GM12891 (cell line): ENCODE measurements around the gene RSPO4.

Source experiments
- DNase-seq: peaks from one replicate; pipeline ENCODE4 v3.0.0; 2011; ENCODE audit warnings: low spot score; ENCODE audit not compliant: insufficient read length
- FAIRE-seq: peaks from 2 replicates; lab custom pipeline; 2011; peaks lifted over from hg19 to GRCh38; lab: Jason Lieb, UNC
- PAX5 ChIP-seq: IDR thresholded peaks from 2 replicates; pipeline ENCODE4 v1.6.1; 2011; ENCODE audit warnings: low read length, moderate library complexity, mild to moderate bottlenecking; ENCODE audit not compliant: insufficient read depth, severe bottlenecking
- POLR2A ChIP-seq: IDR thresholded peaks from 2 replicates; pipeline ENCODE4 v1.6.1; 2011; ENCODE audit warnings: low read depth, low read length, control low read depth
- POLR2AphosphoS5 ChIP-seq: IDR thresholded peaks from 2 replicates; pipeline ENCODE4 v1.6.1; 2011; ENCODE audit warnings: low read depth, low read length, control low read depth
- POU2F2 ChIP-seq: IDR thresholded peaks from 2 replicates; pipeline ENCODE4 v1.6.1; 2011; ENCODE audit warnings: low read depth, mild to moderate bottlenecking, control low read depth, low read length, moderate library complexity
- SPI1 ChIP-seq: IDR thresholded peaks from 2 replicates; pipeline ENCODE4 v1.6.1; 2011; ENCODE audit warnings: low read depth, low read length, control low read depth
- TAF1 ChIP-seq: IDR thresholded peaks from 2 replicates; pipeline ENCODE4 v1.6.1; 2011; ENCODE audit warnings: low read depth, low read length, control low read depth

The RSPO4 gene

DNA sequence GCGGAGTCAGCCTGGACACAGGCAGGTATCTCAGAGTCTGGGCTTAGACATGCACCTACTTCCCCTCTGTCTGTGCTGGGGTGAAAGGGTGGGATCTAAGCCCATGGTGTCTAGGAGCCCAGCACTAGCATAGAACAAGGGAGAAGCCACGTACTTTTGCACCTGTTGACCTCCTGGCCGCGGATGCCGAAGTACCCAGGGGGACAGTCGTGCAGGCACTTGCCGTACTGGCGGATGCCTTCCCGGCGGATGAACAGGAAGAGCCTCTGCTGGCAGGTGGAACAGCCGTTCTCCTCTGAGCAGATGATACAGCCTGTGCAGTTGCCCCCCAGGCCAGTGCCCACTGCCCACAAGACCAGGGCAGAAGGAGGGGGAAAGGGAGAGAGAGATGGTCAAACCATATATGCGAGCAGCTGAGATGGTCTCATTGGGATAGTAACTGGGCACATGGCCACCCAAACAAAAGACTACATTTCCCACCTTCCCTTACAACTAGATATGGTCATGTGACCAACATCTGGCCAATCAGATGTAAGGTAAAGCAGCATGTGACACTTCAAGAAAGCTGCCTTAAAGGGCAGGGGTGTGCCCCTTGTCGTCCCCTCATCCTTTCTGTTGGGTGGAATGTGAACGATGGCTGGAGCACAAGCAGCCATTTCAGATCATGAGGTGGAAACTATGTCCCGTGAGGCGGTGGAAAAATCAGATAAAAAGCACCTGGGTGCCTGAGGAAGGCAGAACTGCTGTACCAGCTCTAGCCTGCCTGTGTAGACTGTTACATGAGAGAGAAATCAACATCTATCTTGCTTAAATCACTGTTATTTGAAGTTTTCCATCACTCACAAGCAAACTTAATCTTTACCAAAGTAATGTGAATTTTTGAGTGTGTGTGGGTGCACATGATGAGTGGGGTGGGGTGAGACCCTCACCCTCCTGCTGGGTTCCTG lies 34.0 kb downstream of the RSPO4 start:
- FAIRE-seq (no peak), DNase-seq (no peak)
- TF ChIP-seq TAF1 (no peak), SPI1 (no peak), POLR2AphosphoS5 (no peak), POLR2A (no peak), POU2F2 (no peak), PAX5 (no peak)

DNA sequence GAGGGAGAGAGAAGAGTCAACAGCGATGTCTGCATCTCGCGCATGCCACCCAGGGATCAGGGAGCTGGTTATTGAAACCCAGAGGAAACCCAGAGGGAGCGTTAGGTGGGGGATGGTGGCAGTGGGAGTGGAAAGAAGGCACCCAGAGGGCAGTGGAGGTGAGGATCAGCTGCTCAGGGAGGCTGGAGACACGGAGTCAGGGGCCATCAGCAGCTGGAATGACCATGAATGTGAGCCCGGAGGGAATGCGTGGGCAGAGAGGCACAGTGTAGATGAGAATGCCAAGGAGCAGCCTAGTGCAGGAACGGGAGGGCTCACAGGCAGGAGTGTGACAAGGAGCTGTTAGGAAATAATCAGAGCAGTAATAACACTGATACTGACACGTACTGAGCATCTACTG lies 36.2 kb downstream of the RSPO4 start:
- no peak for TF ChIP-seq POLR2AphosphoS5
- TF ChIP-seq POU2F2, result no peak
- TF ChIP-seq POLR2A, result no peak
- TF ChIP-seq SPI1, result no peak
- no peak for TF ChIP-seq TAF1
- no peak for TF ChIP-seq PAX5
- no peak for FAIRE-seq
- no peak for DNase-seq

GRCh38 chr20:963795-964194 lies 38.3 kb downstream of the RSPO4 start:
- DNase-seq, result no peak
- TF ChIP-seq TAF1 (no peak), SPI1 (no peak), PAX5 (no peak), POLR2AphosphoS5 (no peak), POLR2A (no peak), POU2F2 (no peak)
- no peak for FAIRE-seq

- TF ChIP-seq POLR2A (no peak), SPI1 (no peak), POLR2AphosphoS5 (no peak), PAX5 (no peak), TAF1 (no peak), POU2F2 (no peak)
- DNase-seq (no peak), FAIRE-seq (no peak)
Measured at GRCh38 chr20:962683-963082, 39.4 kb downstream of the RSPO4 start.

DNA sequence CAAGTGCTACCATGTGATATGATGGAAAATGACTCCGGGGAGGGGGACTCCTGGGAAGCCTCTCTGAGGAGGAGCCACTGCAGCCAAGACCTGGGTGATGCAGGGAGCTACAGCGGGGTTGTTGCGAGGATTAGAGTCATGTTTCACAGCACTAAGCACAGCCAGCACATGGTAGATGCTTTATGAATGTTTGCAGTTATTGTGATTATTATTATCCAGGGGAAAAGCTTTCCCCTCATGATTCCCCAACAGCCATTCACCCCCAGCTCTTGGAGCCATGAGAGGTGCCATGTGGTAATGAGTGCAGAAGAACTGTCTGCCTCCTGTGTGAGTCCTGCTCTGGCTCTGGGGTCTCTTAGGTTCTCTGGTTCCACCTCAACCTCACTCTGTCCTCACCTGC lies 39.9 kb downstream of the RSPO4 start:
- FAIRE-seq, result no peak
- TF ChIP-seq POLR2A (no peak), POU2F2 (no peak), POLR2AphosphoS5 (no peak), TAF1 (no peak), SPI1 (no peak), PAX5 (no peak)
- DNase-seq, result no peak

- TF ChIP-seq PAX5 (no peak), POU2F2 (no peak), SPI1 (no peak), TAF1 (no peak), POLR2AphosphoS5 (no peak), POLR2A (no peak)
- DNase-seq, result no peak
- no peak for FAIRE-seq
Measured at GRCh38 chr20:961768-962167, 40.3 kb downstream of the RSPO4 start.

- DNase-seq (no peak), FAIRE-seq (no peak)
- TF ChIP-seq PAX5, result no peak
- TF ChIP-seq POLR2A, result no peak
- TF ChIP-seq POLR2AphosphoS5, result no peak
- TF ChIP-seq SPI1, result no peak
- TF ChIP-seq TAF1, result no peak
- no peak for TF ChIP-seq POU2F2
Measured at GRCh38 chr20:959996-960615, 42.0 kb downstream of the RSPO4 start.

GRCh38 chr20:958936-959815 lies 42.9 kb downstream of the RSPO4 start:
- TF ChIP-seq SPI1 (no peak), POLR2AphosphoS5 (no peak), POU2F2 (no peak), TAF1 (no peak), POLR2A (no peak), PAX5 (no peak)
- no peak for FAIRE-seq
- DNase-seq, result no peak

- FAIRE-seq, result no peak
- TF ChIP-seq POLR2AphosphoS5 (no peak), POU2F2 (no peak), PAX5 (no peak), POLR2A (no peak), SPI1 (no peak), TAF1 (no peak)
- no peak for DNase-seq
Measured at GRCh38 chr20:957544-957943, 44.6 kb downstream of the RSPO4 start.

DNA sequence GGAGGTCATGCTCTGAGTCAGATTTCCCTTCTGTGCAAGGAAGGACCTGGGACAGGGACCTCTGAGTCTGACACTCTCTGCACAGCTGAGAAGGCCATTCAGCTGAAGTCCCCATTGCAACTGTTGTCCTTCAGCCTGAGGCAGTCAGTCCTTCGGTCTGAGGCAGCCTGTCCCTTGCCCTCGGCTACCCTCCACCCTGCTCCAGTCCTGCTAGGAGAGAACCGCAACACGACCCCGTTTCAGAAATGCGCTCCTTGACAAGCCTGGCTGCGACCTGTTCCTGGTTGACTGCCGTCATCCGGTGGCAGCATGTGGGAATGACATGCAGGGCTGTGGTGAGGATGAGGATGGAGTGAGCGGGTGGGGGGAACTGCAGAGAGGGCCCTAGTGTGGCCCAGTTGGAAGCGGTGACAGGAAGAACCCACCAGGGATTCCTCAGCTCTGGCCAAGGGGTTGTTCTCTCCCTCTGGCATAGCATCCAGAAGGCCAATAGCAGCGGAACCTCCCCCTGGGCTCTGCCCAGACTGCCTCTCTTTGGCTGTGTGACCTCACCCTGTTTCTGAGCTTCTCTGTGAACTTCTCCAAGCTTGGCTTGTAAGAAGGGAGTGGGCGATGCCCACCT lies 45.7 kb downstream of the RSPO4 start:
- 0 out of 2 replicates have a peak, but pooled peaks have one; percentile 16 for TF ChIP-seq SPI1
- TF ChIP-seq PAX5, result no peak
- peak; percentile 96 for FAIRE-seq
- peak; percentile 80 for DNase-seq
